Transverse colon (tissue), 3 donors: ENCODE results near the gene SMARCD2.

Source experiments
- POLR2A ChIP-seq: fragments of 450-650 bp; IDR thresholded peaks from one replicate; pipeline ENCODE4 v1.6.1; 2016; ENCODE audit warnings: antibody characterized with exemption, mild to moderate bottlenecking, moderate library complexity
- TF ChIP-seq, protein P1 (sequence below), 5 experiments: fragments of 200-600 bp in 3 of 5; fragments of 450-650 bp in 2 of 5; sonication (generic) in 3 of 5; IDR thresholded peaks; 1 replicate in 2 of 5; 2 replicates in 3 of 5; pipeline ENCODE4 v1.5.1; 2016 to 2017; ENCODE audit warnings: antibody characterized with exemption in 5 of 5, inconsistent platforms in 3 of 5, mild to moderate bottlenecking in 2 of 5, moderate library complexity in 1 of 5

- no peak for TF ChIP-seq POLR2A
- TF ChIP-seq, protein P1, sequence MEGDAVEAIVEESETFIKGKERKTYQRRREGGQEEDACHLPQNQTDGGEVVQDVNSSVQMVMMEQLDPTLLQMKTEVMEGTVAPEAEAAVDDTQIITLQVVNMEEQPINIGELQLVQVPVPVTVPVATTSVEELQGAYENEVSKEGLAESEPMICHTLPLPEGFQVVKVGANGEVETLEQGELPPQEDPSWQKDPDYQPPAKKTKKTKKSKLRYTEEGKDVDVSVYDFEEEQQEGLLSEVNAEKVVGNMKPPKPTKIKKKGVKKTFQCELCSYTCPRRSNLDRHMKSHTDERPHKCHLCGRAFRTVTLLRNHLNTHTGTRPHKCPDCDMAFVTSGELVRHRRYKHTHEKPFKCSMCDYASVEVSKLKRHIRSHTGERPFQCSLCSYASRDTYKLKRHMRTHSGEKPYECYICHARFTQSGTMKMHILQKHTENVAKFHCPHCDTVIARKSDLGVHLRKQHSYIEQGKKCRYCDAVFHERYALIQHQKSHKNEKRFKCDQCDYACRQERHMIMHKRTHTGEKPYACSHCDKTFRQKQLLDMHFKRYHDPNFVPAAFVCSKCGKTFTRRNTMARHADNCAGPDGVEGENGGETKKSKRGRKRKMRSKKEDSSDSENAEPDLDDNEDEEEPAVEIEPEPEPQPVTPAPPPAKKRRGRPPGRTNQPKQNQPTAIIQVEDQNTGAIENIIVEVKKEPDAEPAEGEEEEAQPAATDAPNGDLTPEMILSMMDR (IDR thresholded peaks at IDR 0.05): peak in 1 of 5 experiments; percentile 16
Measured at GRCh38 chr17:63826468-63827001, 15.9 kb downstream of the SMARCD2 start.
